ENCODE results near the gene MSI2.

The MSI2 gene

DNA sequence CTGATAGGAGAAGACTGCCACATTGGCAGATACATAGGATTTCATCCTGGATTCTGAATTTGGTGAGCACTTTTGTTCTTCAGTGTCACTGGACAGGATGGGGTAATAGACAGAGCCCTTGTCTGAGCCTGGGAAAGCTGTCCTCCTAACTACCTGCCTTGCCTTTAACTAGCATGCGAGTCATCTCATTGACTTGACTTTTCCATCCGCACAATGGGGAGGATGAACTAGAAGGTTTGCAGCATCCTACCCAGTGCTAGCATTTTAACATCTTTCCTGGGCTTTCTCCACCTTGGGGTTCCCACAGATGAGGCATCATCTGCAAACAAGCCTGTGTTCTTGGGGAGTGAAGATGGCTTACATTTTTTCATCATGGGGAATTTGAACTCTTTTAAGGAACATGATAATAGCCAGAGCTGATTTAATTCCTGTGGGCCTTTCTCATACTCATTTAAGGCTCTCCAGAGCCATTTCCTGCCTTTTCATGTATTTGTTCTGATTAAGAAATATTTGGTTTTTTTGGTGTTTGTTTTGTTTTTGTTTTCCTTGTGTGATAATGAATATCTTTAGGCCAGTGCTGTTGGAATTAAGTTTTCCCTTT, 139.5 kb downstream of the MSI2 start:
- DNase-seq (ENCODE audit: low spot score), result no peak

- DNase-seq (ENCODE audit: low spot score), result no peak
Observed at GRCh38 chr17:57396511-57396921, 140.2 kb downstream of the MSI2 start.

GRCh38 chr17:57397402-57397801, 141.1 kb downstream of the MSI2 start:
- DNase-seq (ENCODE audit: low spot score), result no peak

DNA sequence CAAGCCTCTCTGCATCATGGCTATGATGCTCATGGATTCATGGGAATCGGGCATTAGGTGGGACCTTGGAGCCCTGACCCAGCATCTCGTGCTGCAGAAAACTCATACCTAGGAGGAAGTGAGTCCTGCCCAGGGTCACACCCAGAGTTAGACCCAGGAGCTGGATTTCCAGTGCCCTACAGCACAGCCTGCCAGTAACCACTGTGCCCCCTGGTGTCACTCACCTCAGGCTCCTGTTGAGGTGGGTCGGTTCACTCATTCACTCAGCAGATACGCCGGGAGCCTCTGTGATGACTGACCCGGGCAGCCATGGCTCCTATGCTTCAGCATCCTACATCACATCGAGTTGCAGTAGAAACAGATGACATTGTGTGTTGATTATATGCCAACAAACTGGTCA, 143.4 kb downstream of the MSI2 start:
- no peak for DNase-seq (ENCODE audit: low spot score)

DNA sequence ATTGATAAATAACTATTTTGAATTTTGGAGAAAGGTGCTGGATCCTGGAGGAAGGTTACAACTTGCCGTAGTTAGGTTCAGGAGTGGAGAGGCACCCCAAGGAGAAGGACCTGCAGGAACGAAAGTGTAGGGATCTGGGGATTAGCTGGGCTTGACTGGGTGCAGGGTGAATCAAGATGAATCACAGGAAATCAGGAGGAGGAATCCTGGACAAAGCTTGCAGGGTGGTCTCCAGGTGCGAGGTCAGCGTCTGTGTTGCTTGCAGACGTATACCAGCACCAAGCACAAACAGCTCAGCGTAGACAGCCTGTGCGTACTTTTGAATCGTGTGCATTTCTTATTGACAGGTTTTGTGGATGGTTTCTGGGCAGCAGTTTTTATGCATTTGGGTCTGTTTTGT, 144.3 kb downstream of the MSI2 start:
- DNase-seq (ENCODE audit: low spot score), result no peak

DNA sequence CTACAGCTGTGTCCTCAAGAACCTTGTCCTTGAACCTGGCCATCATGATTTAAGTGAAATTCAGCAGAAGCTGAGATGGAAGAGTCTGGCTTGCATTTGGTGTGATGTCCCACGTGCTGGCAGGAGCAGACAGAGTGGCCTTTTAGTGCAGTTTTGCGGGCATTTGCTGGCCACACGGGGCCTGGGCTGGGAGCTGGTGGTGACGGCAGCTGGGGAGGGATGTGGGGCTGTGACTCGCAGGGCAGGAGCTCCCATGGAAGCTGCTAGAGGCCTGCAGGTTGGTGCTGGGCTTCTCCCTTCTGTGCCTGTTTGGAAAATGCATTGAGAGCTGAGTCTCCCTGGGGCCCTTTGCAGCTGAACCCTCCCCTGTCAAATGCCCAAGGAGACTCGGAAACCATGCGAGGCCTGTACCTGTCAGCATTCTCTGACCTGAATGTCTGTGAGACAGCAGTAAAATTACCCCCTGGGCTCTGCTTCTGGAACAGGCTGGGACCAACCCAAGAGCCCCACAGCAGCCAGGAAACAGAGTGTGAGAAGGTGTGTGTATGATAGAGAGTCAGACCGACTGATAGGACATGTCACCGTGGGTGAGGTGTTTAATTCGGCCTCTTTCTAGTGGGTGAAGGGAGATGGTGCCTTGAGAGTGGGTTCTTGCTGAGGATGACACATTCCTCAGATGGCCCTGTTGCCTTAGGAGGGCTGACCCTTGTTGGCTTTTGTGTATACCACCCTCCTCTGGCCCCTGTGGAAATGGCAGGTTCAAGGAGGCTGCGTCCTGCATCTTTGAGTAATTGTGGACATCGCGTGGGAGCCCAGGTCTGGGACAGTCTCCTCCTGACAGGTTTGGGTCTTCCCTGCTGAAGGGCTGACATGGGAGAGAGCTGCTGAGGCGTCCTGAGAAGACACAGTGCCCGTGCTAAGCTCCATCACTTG, 145.5 kb downstream of the MSI2 start:
- no peak for DNase-seq (ENCODE audit: low spot score)

DNA sequence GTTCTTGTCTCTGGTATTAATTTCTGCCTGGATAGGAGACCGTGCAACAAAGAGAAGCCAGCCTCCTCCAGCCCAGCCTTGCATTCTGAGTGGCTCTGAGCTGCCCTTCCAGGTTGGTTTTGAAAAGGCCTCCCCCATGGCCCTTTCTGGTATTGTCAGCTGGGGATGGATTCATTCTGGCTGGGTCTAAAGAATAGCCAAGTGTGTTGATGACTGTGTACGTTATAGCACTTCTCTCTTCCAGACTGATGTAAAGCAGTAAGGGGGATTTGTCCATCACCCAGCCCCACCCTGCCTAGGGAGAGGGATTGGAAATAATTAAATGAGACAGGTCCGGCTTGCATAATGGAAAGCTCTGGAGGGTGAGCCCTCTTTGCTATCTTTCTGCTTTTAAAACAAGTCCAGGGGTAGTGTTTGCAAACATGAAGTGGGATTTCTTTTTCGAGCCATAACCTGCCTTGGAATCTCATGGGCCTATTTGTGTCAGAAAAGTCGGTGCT, 146.4 kb downstream of the MSI2 start:
- no peak for DNase-seq (ENCODE audit: low spot score)

GRCh38 chr17:57403236-57403635, 146.9 kb downstream of the MSI2 start:
- DNase-seq (ENCODE audit: low spot score), result no peak

DNA sequence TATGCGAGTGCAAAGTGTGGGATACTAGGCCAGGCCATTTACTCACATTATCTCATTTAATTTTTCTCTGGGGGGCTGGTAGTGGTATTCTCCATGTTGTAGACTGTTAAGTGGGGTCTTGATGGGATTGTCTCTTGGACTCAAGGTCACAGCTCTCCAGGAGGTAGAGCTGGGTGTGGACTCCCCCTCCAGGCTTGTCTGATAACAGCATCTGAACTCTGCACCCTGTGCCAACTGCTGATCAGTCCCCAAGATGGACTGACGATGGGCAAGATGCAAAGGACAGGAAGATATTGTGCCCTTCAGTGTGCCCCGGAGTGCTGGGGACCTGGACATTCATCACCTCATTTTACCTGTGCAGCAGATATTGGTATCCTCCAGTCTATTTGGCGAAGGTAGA, 147.8 kb downstream of the MSI2 start:
- DNase-seq (ENCODE audit: low spot score), result no peak

DNA sequence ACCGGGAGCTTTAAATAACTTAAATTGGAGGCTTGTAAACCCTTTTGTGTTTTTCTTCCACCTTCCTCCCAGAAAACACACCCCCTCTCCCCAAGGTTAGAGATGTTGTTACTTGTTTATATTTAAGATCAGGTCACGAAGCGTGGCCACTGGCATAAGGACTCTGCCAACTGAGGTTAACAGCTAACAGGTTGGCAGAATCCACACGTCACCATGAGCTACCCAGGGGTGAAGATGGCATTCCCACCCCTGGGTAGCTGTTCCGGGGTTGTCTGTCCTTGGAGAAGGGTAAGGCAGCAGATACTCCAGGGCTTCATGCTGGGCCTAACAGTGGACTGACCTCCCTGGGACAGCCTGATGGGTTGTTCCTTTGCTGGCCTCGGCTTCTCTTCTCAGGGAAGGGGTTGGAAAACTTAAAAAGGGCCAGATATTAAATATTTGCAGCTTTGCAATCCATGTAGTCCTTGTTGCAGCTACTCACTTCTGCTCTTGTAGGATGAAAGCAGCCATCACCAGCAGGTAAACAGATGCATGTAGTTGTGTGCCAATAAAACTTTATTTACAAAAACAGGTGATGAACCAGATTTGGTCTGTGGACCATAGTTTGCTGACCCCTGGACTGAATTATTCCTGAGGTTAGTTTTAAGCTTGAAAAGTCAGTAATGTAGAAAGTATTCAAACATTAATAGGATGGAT, 148.6 kb downstream of the MSI2 start:
- no peak for DNase-seq (ENCODE audit: low spot score)

DNA sequence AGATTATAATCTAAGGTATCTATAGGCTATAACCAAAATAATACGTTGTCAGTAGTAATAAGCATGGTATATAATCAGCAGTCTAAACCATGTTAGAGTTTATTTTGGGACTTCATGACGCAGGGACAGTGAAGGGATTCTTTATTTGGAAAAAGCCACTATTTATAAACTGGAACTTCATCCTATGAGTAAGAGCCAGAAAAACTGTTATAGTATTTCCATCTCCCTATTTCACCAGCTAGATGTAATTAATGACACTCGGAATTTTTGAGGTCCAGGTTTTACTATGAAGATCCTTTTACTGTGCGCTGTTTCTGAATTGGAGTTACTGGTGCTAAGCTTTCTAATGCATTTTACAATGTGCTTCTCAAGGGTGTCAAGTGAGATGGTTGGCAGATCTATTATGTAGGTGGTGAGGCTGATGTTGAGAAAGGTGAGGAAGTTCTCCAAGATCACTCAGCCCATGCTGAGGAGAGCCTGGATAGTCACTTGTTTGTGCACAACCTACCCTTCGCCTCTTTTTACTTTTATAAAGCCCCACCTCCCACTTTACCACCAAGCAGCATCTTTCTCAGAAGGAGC, 149.3 kb downstream of the MSI2 start:
- no peak for DNase-seq (ENCODE audit: low spot score)

DNA sequence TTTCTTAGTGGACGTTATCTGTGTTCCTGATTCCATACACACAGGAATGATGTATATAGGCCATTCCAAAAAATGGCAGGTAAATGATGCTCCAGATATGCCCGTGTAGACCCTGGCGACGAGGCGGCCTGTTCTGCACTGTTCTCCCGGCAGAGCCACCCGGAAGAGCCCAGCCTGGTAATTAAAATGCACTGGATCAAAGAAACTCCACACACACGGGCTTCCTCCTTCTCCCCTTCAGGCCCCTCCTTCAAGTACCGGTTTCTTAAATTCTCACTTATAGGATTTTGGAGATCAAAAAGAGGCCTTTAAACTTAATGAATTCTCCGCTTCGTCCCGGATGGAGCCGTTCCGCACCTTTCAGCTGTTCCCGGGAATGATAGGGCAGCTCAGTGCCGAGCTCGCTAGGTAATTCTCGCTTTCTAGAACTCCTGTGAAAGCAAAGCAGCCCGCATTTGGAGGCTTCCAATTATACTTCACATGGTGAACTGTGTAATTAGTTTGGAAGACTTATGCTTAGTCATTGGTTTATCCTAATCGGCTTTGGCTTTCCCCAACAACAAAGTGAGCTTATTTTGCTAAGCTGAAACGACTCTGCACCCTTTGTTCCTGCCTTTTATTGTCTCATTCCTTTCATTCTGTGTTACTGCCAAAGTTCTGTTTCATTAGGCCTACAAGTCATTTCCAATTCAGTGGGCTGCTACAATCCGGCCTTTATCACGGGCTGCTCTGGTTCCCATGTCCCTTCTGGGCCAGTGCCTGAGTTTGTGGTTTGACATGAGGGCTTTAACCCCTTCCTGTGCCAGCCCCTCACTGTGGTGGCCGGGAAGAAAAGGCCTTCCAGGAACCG, 150.0 kb downstream of the MSI2 start:
- peak; percentile 95 for DNase-seq (ENCODE audit: low spot score)

GRCh38 chr17:57406981-57407286, 150.6 kb downstream of the MSI2 start:
- no peak for DNase-seq (ENCODE audit: low spot score)

GRCh38 chr17:57407287-57408070, 151.2 kb downstream of the MSI2 start:
- peak; percentile 99 for DNase-seq (ENCODE audit: low spot score)

GRCh38 chr17:57408071-57408811, 151.9 kb downstream of the MSI2 start:
- peak; percentile 87 for DNase-seq (ENCODE audit: low spot score)

- no peak for DNase-seq (ENCODE audit: low spot score)
Observed at GRCh38 chr17:57410169-57410568, 153.8 kb downstream of the MSI2 start.

- no peak for DNase-seq (ENCODE audit: low spot score)
Observed at GRCh38 chr17:57412520-57413096, 156.3 kb downstream of the MSI2 start.

GRCh38 chr17:57413848-57414651, 157.7 kb downstream of the MSI2 start:
- DNase-seq (ENCODE audit: low spot score), result no peak

DNA sequence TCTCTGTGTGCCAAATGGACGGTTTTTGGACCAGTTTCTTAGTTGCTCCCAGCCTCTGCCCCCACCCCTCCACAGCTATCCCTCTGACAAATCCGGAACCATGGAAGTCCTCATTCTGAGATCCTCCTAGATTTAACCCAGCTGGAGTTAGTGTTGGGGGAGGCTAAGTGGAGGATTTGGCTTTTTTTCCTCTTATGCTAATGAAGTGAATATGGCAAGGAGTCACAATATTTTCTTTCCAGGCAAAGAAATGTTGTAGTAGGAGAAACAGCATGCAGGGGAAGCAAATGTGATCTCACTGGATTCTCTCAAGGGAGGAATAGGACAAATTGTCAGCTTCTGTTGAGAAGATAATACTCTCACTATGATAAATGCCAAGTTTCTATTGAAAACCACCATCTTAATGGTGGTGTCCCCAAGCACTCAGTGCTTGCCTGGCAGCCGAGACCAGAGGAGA, 159.5 kb downstream of the MSI2 start:
- no peak for DNase-seq (ENCODE audit: low spot score)
